GM12801 (cell line): ENCODE results near the gene IQUB.

Source experiments
- TF ChIP-seq, protein P1 (sequence below): IDR thresholded peaks from one replicate; pipeline ENCODE4 v1.5.1; 2011; ENCODE audit warnings: control low read depth; ENCODE audit not compliant: insufficient read length; ENCODE audit errors: extremely low read depth

Gene IQUB

DNA sequence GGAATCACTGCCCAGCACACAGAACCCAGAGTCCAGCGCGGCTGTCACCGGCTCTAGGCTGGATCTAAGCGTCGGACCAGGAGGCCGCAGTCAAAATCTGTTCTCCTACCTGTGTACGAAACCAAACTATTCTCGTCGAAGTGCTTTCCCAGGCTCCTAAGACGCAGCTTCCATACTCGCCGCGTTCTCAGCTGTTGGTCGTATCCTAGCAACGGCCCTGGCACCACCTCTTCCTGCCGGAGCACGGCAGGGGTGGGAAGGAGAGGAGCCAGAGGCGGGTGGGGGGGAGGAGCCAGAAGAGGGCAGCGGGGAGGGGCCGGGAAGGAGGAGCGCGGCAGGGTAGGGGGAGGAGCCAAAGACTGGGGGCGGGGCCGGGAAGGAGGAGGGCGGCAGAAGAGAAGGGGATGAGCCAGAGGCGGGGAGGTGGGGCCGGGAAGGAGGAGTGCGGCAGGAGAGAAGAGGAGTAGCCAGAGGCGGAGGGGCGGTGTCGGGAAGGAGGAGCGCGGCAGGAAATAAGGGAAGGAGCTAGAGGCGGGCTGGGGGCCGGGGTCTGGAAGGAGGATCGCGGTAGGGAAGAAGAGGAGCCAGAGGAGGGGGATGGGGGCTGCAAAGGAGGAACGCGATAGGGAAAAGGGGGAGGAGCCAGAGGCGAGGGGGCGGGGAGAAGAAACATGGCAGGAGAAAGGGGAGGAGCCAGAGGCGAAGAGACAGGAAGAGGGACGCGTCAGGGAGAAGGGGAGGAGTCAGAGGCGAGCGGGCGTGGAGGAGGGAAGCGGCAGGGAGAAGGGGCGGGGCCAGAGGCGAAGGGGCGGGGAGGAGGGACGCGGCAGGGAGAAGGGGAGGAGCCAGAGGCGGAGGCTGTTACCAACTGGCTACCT is at the start of gene IQUB:
IQUB (minus strand) TSS at position 213 of the 878 bp plus-strand sequence. CDS start 22,255 bp downstream, outside the sequence.
- TF ChIP-seq, protein P1, sequence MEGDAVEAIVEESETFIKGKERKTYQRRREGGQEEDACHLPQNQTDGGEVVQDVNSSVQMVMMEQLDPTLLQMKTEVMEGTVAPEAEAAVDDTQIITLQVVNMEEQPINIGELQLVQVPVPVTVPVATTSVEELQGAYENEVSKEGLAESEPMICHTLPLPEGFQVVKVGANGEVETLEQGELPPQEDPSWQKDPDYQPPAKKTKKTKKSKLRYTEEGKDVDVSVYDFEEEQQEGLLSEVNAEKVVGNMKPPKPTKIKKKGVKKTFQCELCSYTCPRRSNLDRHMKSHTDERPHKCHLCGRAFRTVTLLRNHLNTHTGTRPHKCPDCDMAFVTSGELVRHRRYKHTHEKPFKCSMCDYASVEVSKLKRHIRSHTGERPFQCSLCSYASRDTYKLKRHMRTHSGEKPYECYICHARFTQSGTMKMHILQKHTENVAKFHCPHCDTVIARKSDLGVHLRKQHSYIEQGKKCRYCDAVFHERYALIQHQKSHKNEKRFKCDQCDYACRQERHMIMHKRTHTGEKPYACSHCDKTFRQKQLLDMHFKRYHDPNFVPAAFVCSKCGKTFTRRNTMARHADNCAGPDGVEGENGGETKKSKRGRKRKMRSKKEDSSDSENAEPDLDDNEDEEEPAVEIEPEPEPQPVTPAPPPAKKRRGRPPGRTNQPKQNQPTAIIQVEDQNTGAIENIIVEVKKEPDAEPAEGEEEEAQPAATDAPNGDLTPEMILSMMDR = no peak

DNA sequence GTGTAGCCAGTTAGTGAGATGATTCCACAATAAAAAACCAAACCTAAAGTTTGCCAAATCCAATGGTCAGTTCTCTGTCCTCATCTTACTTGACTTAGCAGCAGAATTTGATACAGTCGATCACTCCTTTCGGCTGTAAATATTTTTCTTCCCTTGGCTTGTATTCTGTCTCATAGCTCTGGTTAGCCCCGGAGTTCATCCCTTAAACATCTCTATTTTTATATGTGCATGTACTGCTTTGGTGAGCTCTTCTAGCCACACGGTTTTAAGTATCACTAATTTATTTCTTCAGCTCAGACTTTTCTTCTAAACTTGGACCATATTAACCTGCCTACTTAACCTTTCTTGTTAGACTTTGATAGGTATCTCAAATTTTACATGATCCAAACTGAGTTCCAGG is 49.4 kb upstream of the IQUB start:
- TF ChIP-seq, protein P1 = no peak

GRCh38 chr7:123581162-123581459 is 46.7 kb upstream of the IQUB start:
- TF ChIP-seq, protein P1 = no peak

DNA sequence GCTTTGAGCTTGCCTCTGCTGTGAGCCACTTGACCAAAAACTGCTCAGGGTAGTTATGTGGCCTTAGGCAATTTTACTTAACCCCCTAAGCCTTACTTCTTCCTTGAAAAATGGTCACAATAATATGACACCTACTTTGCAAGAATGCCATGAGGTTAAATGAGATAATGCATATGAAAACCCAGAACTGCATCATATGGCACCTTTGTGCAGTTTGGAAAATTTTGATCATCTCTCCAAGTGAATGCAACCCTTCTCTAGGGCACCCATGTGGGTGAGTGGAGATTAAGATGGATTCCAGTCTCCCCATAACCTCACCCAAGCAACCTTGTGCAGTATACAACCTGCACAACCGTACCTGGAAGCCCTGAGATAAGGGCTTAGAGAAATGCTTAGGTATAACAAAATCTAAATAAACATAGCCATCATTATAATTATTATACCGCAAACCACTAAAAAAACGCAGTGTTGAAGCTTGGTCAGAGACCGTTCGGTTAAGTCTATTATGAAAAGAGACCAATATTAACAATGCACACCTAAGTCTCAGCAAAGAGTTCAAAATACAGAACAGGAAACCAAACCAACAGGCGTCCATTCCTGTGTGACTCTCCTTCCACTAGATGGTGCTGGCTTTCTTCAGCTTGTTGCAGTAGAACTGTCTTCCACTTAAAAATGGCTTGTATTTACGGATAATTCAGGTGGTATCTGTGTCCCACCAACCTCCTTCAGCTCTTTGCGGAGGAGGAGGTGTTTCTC is 46.2 kb upstream of the IQUB start:
- TF ChIP-seq, protein P1 = no peak

DNA sequence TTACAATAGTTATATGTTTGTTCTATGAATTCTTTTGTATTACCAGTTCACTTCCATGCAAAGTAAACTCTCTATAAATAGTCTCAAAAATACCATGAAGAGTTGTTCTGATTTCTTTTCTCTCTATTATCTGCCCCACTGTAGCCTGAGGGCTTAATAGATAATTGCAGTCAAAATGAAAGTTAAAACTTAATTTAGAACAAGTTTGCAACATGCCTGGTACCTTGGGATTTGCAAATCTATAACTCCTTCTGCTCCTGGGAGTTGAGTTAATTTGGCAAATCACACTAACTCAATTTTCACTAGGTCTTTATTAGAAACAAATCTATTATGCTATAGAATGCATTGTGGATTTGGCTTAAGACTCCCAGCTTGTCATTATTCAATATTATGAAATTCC is 45.0 kb upstream of the IQUB start:
- TF ChIP-seq, protein P1 = no peak

GRCh38 chr7:123573896-123574467 is 39.6 kb upstream of the IQUB start:
- TF ChIP-seq, protein P1 = no peak

GRCh38 chr7:123573341-123573740 is 38.9 kb upstream of the IQUB start:
- TF ChIP-seq, protein P1 = no peak
